Right ventricle myocardium inferior (tissue), 1 donor: Measurements from ENCODE around the gene TRPM1. TPM values are rescaled to one million over a fixed set of nuclear protein-coding genes. Genes with fewer than 3 reads are reported as not detected.

Source experiments
- ATAC-seq: fragments of 200-7000 bp; cut with Tn5 transposase; one replicate; pipeline ENCODE4 v1.9.1; 2020; ENCODE audit warnings: mild to moderate bottlenecking, moderate library complexity
- DNase-seq: peaks from one replicate; pipeline ENCODE4 v3.0.0; 2021; ENCODE audit errors: missing footprints
- intact Hi-C: fragments of 100-400 bp; cut with DNase I; formaldehyde crosslinking; loops from one replicate; pipeline ENCODE4 v1.11.0; 2022
- total RNA-seq: library from RNA; stranded (reverse); fragmentation: NEBNext Ultra II Directional; extraction: Animal tissue kit (Norgen Biotek cat#: 25700); gene quantifications from one replicate; pipeline ENCODE4 v1.2.1, GENCODE V29; 2021
- donor health status: DM: no; HTN: yes; CAD: no; lungs with severe emphysema.

Gene TRPM1
- total RNA-seq, 1 donor from 2014 or later = not detected

GRCh38 chr15:31036783-31037182 is 64.7 kb downstream of the TRPM1 start:
- DNase-seq (no peak), ATAC-seq (no peak)
- intact Hi-C loops = loop anchor here (10.0 kb wide), 1 partner anchor 58 kb away; no protein-coding TSS in a partner anchor

- DNase-seq = no peak
- no peak for ATAC-seq
- intact Hi-C loops = loop anchor here (10.0 kb wide), 1 partner anchor 59 kb away; no protein-coding TSS in a partner anchor
Observed at GRCh38 chr15:31035610-31036009, 65.9 kb downstream of the TRPM1 start.

DNA sequence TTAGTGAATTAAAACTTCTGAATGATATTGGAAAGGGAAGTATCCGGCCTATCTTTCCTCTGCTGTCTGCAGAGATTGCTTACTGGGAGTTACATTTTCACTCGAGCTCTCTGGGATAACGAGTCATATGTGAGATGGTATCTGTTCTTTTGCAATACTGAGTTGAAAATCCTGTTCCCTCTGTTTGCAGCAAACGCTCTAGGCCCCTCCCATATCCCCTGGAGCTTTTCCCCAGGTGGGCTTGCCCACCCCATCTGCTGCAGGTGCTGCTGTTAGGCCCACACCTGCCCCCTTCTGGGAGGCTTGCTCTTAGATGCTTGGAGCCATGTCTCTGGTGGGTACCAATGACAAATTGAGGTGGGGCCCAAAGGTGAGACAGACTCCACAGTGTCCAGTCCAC is 67.4 kb downstream of the TRPM1 start:
- no peak for DNase-seq
- ATAC-seq = no peak
- intact Hi-C loops = loop anchor here (5.0 to 10.0 kb wide), 2 partner anchors 42 to 61 kb away; partner anchors contain the start of gene MTMR10

DNA sequence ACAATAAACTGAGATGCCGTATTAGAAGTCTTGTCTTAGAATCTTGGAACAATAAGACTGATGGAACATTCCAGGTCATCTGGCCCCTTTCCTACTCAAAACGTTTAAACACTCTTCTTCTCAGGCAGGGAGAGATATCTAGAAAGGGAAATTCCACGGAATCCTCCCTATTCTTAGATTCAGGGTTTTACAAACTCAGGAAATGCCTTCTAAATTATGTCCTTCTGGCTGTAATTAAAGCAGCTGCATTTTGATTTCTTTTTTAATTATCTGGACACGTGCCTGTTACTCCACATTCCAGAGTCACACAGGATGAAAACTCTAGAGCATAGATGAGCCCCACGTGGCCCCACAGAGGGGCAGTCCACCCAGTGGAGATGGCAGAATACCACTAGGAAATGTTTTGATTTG is 68.6 kb downstream of the TRPM1 start:
- intact Hi-C loops = loop anchor here (2.0 to 10.0 kb wide), 3 partner anchors 30 to 62 kb away; partner anchors contain the start of gene MTMR10
- no peak for ATAC-seq

DNA sequence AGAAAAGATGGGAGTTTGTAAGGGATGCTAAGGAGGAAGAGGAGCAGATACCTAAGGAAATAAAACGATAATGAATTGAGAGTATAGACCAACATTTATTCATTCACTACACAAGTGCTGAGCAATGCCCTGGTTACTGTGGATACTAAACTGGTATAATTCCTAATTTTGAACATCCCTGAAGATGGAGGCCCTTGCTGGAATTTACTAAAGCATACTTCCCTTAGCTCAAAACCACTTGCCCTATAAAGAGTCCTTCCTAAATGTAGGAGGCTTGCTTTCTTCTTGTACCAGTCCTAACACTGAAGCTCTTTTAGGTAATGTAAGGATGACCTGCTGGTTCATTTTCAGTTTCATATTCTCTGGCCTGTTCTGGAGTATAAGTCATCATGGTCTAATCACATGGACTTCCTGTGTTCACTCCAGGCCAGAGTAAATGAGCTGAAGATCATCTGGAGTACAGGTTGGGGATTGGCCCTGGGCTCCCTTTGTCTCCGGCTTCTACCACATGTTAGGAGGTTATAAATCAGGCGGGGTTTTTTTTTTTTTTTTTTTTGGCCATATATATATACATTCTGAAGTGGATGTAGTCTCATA is 70.0 kb downstream of the TRPM1 start:
- intact Hi-C loops = loop anchor here (2.0 to 10.0 kb wide), 3 partner anchors 31 to 63 kb away; partner anchors contain the start of gene MTMR10
- DNase-seq (no peak), ATAC-seq (no peak)

More for the DNA sequence above, 68.6 kb downstream of the TRPM1 start:
- DNase-seq = no peak

- ATAC-seq (no peak), DNase-seq (no peak)
- intact Hi-C loops = no loop called here
Observed at GRCh38 chr15:31027910-31028578, 73.5 kb downstream of the TRPM1 start.

- DNase-seq (no peak), ATAC-seq (no peak)
- intact Hi-C loops = no loop called here
Observed at GRCh38 chr15:31025996-31026395, 75.5 kb downstream of the TRPM1 start.

- intact Hi-C loops = no loop called here
- ATAC-seq (no peak), DNase-seq (no peak)
Observed at GRCh38 chr15:31024979-31025378, 76.5 kb downstream of the TRPM1 start.

GRCh38 chr15:31024330-31024729 is 77.2 kb downstream of the TRPM1 start:
- ATAC-seq = no peak
- intact Hi-C loops = no loop called here
- DNase-seq = no peak

- intact Hi-C loops = no loop called here
- DNase-seq = no peak
- ATAC-seq = no peak
Observed at GRCh38 chr15:31023841-31024240, 77.7 kb downstream of the TRPM1 start.

GRCh38 chr15:31021067-31021665 is 80.4 kb downstream of the TRPM1 start:
- intact Hi-C loops = no loop called here
- DNase-seq (no peak), ATAC-seq (no peak)

DNA sequence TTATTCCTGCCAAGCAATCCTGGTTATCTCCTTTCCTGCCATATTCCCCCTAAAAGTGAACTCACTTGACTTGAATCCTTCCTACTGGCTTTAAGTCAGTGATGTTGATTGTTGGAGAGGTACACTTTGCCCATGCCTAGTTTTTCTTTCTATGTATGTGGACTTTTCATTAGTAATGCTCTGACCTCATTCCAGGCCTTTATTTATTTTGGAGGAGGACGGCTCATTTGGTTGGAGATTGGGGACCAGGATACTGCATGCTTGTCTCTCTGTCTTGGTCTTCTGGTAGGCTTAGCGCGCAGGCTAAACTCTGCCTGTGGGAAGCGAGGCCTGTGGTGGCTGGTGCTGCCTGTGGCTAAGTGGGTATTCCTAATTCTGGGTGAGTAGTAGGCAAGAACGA is 81.0 kb downstream of the TRPM1 start:
- DNase-seq (no peak), ATAC-seq (no peak)
- intact Hi-C loops = no loop called here

GRCh38 chr15:31019986-31020385 is 81.5 kb downstream of the TRPM1 start:
- DNase-seq (no peak), ATAC-seq (no peak)
- intact Hi-C loops = no loop called here

DNA sequence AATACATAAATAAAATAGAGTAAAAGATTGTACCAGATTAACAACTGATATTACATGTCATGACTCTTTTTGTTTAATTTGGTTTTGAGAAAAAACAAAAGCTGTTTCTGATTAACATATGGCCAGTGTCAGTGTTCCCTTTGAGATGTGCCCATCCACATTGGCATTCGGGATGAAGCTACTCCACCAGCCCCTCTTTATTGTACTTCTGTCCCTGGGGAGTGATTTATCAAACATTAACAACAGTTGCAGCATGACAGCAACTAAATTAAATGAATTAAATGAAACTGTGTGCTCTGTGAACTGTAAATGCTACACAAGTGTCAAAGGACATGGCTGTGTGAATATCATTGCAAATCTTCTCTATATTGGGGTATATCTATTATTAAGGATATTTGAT is 84.2 kb downstream of the TRPM1 start:
- intact Hi-C loops = no loop called here
- DNase-seq (no peak), ATAC-seq (no peak)

GRCh38 chr15:31016446-31016915 is 85.0 kb downstream of the TRPM1 start:
- ATAC-seq (no peak), DNase-seq (no peak)
- intact Hi-C loops = no loop called here

DNA sequence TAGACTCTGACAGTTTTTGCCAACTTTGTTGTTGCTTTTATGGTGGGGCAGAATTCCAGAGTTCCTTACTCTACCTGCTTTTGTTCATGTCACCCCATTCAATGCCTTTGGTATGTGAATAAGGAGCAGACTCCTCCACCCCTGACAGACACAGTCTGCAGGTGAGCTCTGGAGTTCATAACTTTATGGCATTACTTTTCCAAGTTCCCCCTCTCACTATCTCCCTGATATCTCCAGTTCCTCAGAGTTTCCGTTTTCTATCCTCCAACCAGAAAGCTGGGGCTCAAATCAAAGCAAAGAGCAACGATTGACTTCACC is 87.0 kb downstream of the TRPM1 start:
- DNase-seq = no peak
- intact Hi-C loops = no loop called here
- ATAC-seq = no peak

- DNase-seq = no peak
- intact Hi-C loops = no loop called here
- ATAC-seq = no peak
Observed at GRCh38 chr15:31013863-31014607, 87.5 kb downstream of the TRPM1 start.

- DNase-seq = no peak
- intact Hi-C loops = no loop called here
- no peak for ATAC-seq
Observed at GRCh38 chr15:31012455-31012854, 89.1 kb downstream of the TRPM1 start.

DNA sequence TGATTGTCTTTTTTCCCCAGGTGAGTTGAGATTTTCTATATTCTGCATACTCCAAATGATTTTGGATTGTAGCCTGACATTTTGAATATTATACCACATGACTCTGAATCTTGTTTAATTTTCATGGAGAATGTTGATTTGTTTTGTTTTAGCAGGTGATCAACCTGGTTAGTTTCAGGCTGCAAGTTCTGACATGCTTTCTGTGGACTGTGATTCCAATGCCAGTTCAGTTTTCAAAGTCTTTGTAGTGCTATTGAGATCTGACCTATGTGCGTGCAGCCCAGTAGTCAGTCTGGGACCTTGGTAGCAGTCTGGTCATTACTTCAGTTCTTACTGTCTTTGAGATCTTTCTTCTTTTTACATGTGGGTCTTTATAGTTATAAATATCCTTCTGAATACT is 91.5 kb downstream of the TRPM1 start:
- no peak for ATAC-seq
- intact Hi-C loops = no loop called here
- DNase-seq = no peak
